ENCODE measurements around the gene APOD. TPM values are rescaled to one million over a fixed set of nuclear protein-coding genes. Genes with fewer than 3 reads are reported as not detected.
A peak's percentile ranks its signal among the peaks of the same experiment; 100 is the strongest.

The APOD gene
- total RNA-seq, 1 experiment from 2014 or later, result 0.48 TPM

GRCh38 chr3:195558602-195559001 is 25.1 kb downstream of the APOD start:
- Histone ChIP-seq H4K20me1 (ENCODE audit: insufficient read depth) (no peaks in the 10 kb centered on the region; the same call in 1 of the 2 replicates), H3K79me2 (ENCODE audit: low read depth) (no peaks in the 10 kb centered on the region), H3K4me2 (peak overlapping the region; percentile 40; the same call in 1 of the 2 replicates), H3K4me3 (no peak overlapping the region), H3K4me1 (replicated peaks; ENCODE audit: insufficient read depth) (peaks cover 34% of the 10 kb centered on the region), H3K27ac (peak overlapping the region; percentile 64), H3K9me2 (ENCODE audit: insufficient read depth) (no peaks in the 10 kb centered on the region), H3K27me3 (ENCODE audit: insufficient read depth, low read depth) (no peaks in the 10 kb centered on the region), H3K9me3 (ENCODE audit: insufficient read depth, low read depth) (no peaks in the 10 kb centered on the region), H2AFZ (no peak overlapping the region), H3K36me3 (ENCODE audit: low read depth) (no peaks in the 10 kb centered on the region), H3F3A (ENCODE audit: insufficient read depth, low read depth) (peaks cover 33% of the 10 kb centered on the region)
- CTCF ChIA-PET, result interaction anchor here (0.6 to 1.2 kb wide), 3 partner anchors 13 to 16 kb away, joined by 3 to 5 read pairs (median 4); no protein-coding TSS in a partner anchor
- peak; percentile 51 to 80 for DNase-seq
- POLR2A ChIA-PET (ENCODE audit: unreplicated experiment), result no interaction called here
- intact Hi-C loops (cut with micrococcal nuclease; ENCODE audit: unreplicated experiment), result loop anchor here (1.0 to 5.0 kb wide), 3 partner anchors 293 to 354 kb away; no protein-coding TSS in a partner anchor
- TF ChIP-seq CTCF (conservative IDR thresholded peaks at IDR 0.05) (peak; percentile 74), EZH2 (IDR thresholded peaks at IDR 0.05; ENCODE audit: low read depth) (no peak)
- BruUV-seq (replicated peaks), result no TSS peak

GRCh38 chr3:195557322-195557721 is 26.4 kb downstream of the APOD start:
- TF ChIP-seq EZH2 (IDR thresholded peaks at IDR 0.05; ENCODE audit: low read depth) (no peak), CTCF (conservative IDR thresholded peaks at IDR 0.05) (no peak)
- intact Hi-C loops (cut with micrococcal nuclease; ENCODE audit: unreplicated experiment), result loop anchor here (5.0 kb wide), 1 partner anchor 355 kb away; no protein-coding TSS in a partner anchor
- H3K9me2 ChIP-seq (ENCODE audit: insufficient read depth), result no peaks in the 10 kb centered on the region
- no peak overlapping the region for H3K4me2 ChIP-seq
- POLR2A ChIA-PET (ENCODE audit: unreplicated experiment), result interaction anchor here (0.7 kb wide), 1 partner anchor 295 kb away, joined by 3 read pairs; no protein-coding TSS in a partner anchor
- no peaks in the 10 kb centered on the region; the same call in 1 of the 2 replicates for H4K20me1 ChIP-seq (ENCODE audit: insufficient read depth)
- peaks cover 38% of the 10 kb centered on the region for H3K4me1 ChIP-seq (replicated peaks; ENCODE audit: insufficient read depth)
- no peak overlapping the region for H3K4me3 ChIP-seq
- no peak overlapping the region for H3K27ac ChIP-seq
- no peak for DNase-seq
- no TSS peak for BruUV-seq (replicated peaks)
- H3K9me3 ChIP-seq (ENCODE audit: insufficient read depth, low read depth), result no peaks in the 10 kb centered on the region
- H3F3A ChIP-seq (ENCODE audit: insufficient read depth, low read depth), result peaks cover 33% of the 10 kb centered on the region
- no peaks in the 10 kb centered on the region for H3K27me3 ChIP-seq (ENCODE audit: insufficient read depth, low read depth)
- H2AFZ ChIP-seq, result no peak overlapping the region
- CTCF ChIA-PET, result interaction anchor here (0.7 kb wide), 1 partner anchor 958 kb away, joined by 5 read pairs; no protein-coding TSS in a partner anchor
- H3K79me2 ChIP-seq (ENCODE audit: low read depth), result no peaks in the 10 kb centered on the region
- no peaks in the 10 kb centered on the region for H3K36me3 ChIP-seq (ENCODE audit: low read depth)

- intact Hi-C loops (cut with micrococcal nuclease; ENCODE audit: unreplicated experiment), result loop anchor here (5.0 kb wide), 1 partner anchor 356 kb away; no protein-coding TSS in a partner anchor
- Histone ChIP-seq H3K4me2 (no peak overlapping the region), H3K9me3 (ENCODE audit: insufficient read depth, low read depth) (no peaks in the 10 kb centered on the region), H3K36me3 (ENCODE audit: low read depth) (no peaks in the 10 kb centered on the region), H4K20me1 (ENCODE audit: insufficient read depth) (no peaks in the 10 kb centered on the region; the same call in 1 of the 2 replicates), H3K9me2 (ENCODE audit: insufficient read depth) (no peaks in the 10 kb centered on the region), H3K4me1 (replicated peaks; ENCODE audit: insufficient read depth) (peaks cover 38% of the 10 kb centered on the region), H2AFZ (no peak overlapping the region), H3K79me2 (ENCODE audit: low read depth) (no peaks in the 10 kb centered on the region), H3F3A (ENCODE audit: insufficient read depth, low read depth) (peaks cover 33% of the 10 kb centered on the region), H3K27me3 (ENCODE audit: insufficient read depth, low read depth) (no peaks in the 10 kb centered on the region), H3K4me3 (no peak overlapping the region), H3K27ac (no peak overlapping the region)
- TF ChIP-seq CTCF (conservative IDR thresholded peaks at IDR 0.05), result no peak; the same call in 1 of the 2 replicates
- TF ChIP-seq EZH2 (IDR thresholded peaks at IDR 0.05; ENCODE audit: low read depth), result no peak
- POLR2A ChIA-PET (ENCODE audit: unreplicated experiment), result no interaction called here
- CTCF ChIA-PET, result no interaction called here
- no TSS peak for BruUV-seq (replicated peaks)
- no peak for DNase-seq
Measured at GRCh38 chr3:195556390-195556789, 27.4 kb downstream of the APOD start.

All from PC-9 (cell line).